Activated T-helper 1 cell treated with anti-CD3 and anti-CD28 coated beads, Interleukin-2, amount 50 U/mL, for 16 hours (primary cell): ENCODE measurements around the gene CRABP2.
A peak's percentile ranks its signal among the peaks of the same experiment; 100 is the strongest.

ENCODE experiments used
- DNase-seq, 2 donors: peaks; one replicate each; pipeline ENCODE4 v3.0.0-alpha.2; 2020; ENCODE audit warnings: low read depth in 1 of 2, low spot score in 1 of 2

Gene CRABP2

DNA sequence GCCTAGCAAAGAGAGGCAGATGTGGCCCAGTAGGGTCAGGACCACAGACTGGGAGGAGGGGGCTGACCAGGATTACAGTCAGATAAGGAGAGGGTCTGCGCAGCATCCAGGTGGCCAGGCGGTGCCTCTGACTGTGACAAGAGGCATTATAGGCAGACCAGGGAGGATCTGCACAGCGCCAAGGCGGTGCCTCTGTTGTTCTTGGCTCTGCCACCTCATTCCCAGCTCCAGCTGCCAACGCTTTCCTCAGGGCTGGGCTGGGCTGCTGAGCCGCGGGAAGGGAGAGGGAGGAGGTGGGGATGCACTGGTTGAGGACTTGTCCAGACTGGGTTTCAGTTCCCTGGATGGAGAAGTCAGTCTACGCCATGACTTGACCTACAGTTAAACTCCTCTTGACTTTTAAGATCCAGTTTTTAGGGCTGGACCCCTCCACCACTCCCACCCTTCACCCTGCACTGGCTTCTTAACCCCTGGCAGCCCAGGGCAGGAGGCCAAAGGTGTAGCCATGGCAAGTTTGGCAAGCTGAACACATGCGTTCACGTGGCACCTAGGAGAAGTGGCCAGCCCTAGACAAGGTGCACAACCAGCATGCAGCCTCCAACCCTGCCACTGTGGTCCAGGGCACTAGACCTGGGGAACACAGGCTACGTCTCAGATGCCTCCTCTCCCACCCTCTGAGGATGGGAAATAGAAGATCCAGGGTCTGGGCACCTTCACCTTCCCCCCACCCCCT lies 4.5 kb upstream of the CRABP2 start:
- DNase-seq = no peak

- no peak for DNase-seq
Measured at GRCh38 chr1:156709031-156709430, 3.6 kb upstream of the CRABP2 start.

GRCh38 chr1:156708218-156708661 lies 2.9 kb upstream of the CRABP2 start:
- DNase-seq = no peak

GRCh38 chr1:156707417-156708217 lies 2.2 kb upstream of the CRABP2 start:
- no peak for DNase-seq

DNA sequence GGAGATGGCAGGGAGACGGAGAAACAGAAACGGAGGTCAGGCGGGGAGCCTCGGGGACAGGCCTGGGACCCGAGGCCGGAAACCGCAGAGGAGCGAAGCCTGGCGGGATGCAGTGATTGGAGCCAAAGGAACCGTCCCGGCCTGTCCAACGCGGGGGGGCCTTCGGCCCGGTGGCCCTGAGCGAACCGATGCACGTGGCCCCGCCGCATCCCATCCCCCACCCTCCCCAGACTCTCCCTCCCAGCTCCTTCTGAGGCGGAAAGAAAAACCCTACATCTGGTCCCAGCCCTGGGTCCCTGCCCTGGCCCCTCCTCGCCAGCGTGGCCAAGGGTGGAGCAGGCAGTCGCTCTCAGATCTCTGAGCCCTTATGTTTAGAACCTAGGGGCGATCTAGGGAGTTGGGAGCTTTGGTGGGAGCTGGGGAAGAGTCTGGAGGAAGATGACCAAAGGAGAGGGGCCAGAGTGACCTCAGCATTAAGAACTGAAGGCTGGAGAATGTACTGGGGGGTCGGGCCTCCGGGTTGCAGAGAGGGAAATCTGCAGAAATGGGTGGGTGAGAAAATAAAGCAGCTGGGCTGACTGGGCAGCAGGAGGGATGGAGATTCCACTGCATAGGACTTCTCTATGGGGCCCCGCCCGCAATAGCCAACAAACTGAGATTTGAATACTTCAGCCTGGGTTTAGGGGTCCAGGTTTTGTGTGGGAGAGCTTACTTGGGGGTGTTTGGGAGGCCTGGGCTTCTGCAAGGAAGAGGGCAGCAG lies 1.5 kb upstream of the CRABP2 start:
- no peak for DNase-seq

DNA sequence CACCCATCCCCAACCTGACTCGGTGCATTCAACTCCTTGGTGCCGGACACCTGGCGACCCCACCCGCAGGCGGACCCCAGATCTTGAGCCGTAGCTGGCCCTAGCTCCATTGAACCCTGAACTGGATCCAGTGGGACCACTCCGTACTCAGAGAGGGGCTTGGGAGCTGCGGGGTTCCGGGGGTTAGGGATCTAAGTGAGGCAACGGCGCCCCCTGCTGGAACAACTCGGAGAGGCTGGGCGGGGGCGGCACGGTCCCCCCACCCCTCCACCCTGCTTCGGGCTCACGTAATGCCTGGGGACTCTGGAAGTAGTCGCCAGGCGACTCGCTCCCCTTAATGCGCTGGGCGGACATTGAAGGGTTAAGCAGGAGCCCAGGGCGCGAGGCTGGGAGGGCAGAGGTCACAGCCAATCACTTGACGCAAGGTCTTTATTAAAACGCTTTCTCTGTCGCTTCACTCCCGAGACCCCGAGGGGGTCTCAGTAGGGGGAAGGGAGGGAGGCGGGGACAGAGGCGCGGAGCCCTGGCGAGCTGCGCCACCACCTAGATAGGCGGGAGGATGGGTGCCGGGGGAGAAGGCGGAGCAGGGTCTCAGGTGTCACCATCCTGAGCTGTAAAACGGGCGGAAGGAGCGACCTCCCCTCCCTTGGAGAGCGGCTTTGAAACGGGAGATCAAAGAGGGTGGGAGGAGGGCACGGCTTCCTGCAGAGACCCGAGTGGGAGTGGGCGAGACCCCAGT lies 704 bp upstream of the CRABP2 start:
- DNase-seq = peak; percentile 44 to 53

GRCh38 chr1:156704930-156705320 lies 458 bp downstream of the CRABP2 start:
- DNase-seq = no peak

- no peak for DNase-seq
Measured at GRCh38 chr1:156704166-156704711, 1.1 kb downstream of the CRABP2 start.

GRCh38 chr1:156703741-156704140 lies 1.6 kb downstream of the CRABP2 start:
- DNase-seq = no peak

GRCh38 chr1:156703336-156703735 lies 2.0 kb downstream of the CRABP2 start:
- DNase-seq = no peak

GRCh38 chr1:156700736-156701531 lies 4.4 kb downstream of the CRABP2 start:
- DNase-seq = no peak

DNA sequence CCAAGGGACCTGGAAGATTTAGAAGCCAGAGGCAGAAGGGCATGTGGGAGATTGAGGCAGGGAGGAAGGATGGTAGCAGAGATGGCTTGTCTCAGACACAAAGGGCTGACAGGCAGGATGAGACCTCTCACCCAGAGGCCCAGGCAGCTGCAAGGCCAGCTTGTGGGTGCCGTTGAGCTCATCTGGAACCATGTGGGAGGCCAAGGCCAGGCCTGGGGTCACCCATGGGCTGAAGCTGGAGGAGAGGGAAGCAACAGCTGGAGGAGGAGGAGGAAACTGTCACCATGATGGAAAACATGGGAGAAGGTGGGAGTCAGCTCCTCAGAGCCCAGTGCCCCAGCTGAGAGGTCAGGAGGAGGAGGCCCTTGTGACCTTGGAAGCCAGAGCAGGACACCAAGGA lies 6.4 kb downstream of the CRABP2 start:
- no peak for DNase-seq

GRCh38 chr1:156697481-156697880 lies 7.9 kb downstream of the CRABP2 start:
- DNase-seq = no peak

DNA sequence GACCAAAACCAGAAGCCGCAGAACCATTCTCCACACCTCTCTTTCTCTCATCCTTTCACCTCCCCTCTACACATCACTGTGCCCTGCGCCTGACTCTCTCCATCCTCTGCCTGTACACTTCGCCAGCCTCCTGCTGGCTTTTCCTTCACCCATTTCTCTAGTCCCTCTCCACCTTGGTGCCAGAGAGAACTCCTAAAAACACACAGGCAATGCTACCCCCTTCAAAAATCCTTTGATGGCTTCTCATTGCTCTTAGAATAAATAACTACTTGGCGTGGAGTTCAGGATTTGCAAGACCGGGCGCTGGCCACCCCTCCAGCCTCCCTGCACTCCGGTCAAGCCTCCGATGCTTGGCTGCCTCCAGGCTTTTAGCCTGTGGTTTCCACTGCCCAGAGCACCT lies 8.6 kb downstream of the CRABP2 start:
- DNase-seq = no peak

- no peak for DNase-seq
Measured at GRCh38 chr1:156694690-156694962, 10.8 kb downstream of the CRABP2 start.

GRCh38 chr1:156693848-156694689 lies 11.3 kb downstream of the CRABP2 start:
- no peak for DNase-seq

DNA sequence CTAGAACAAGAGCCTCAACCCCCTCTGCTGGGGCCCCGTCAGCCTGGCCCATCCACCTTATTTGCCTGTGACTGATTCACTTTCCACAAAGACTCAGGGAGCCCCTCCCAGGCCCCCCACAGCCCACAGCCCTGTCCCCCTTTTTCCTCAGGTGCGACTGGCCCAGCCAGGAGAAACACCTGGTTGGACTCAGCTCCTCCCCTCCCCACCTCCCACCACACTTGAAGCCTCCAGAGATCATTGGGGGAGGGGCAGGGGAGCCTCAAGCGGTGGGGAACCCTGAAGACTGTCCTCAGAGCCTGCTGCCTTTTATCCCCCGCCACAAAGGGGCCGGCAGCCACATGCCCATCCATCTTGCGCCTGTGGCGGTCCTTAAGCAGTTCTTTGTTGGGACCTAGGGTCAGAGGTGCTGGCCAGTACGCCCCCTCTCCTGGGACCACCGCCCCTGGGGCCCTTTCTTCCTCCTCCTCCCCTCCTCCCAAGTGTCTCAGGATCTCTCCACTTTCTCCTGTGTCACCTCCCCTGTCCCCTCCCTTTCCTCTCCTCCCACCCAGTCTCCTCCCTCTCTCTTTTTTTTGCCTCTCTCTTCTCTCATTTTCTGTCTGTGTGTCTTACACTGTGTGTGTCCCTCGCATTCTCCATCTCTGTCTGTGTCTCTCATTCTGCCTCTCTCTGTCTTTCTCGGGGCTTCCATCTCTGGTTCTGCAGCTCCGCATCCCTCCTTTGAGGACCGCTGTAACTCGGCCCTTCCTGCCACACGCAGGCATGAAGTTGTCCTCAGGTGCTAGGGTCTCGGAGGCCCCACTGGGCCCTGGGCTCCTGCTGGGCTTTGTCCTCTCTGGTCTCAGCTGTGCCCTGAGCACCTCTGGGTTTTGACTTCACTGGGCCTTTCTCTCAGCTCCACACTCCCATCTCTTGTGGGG lies 12.2 kb downstream of the CRABP2 start:
- DNase-seq = no peak

GRCh38 chr1:156692441-156692924 lies 12.9 kb downstream of the CRABP2 start:
- no peak for DNase-seq
